ENCODE data around the gene KCNMB1. TPM values are rescaled to one million over a fixed set of nuclear protein-coding genes. Genes with fewer than 3 reads are reported as not detected.

KCNMB1 gene
- polyA plus RNA-seq, 1 donor from 2014 or later: not detected

- Histone ChIP-seq H3K27me3 (ENCODE audit: insufficient read depth, low read depth, low read length) (no peaks in the 10 kb centered on the region), H3K9ac (ENCODE audit: low read length) (no peak overlapping the region), H3K27ac (ENCODE audit: low read length) (no peak overlapping the region), H3K79me2 (replicated peaks; ENCODE audit: insufficient read depth, low read length) (no peaks in the 10 kb centered on the region), H4K20me1 (ENCODE audit: insufficient read depth) (no peaks in the 10 kb centered on the region), H3K9me2 (ENCODE audit: insufficient read depth, low read length) (no peaks in the 10 kb centered on the region), H3K9me3 (ENCODE audit: low read length) (no peaks in the 10 kb centered on the region), H2AFZ (ENCODE audit: low read depth, low read length) (no peak overlapping the region), H3K4me2 (ENCODE audit: low read length) (no peak overlapping the region), H3K4me3 (ENCODE audit: low read length) (no peak overlapping the region), H3F3A (ENCODE audit: insufficient read depth, low read length, poor library complexity, severe bottlenecking) (no peaks in the 10 kb centered on the region), H3K36me3 (ENCODE audit: insufficient read depth, low read length) (no peaks in the 10 kb centered on the region)
- TF ChIP-seq MXI1 (conservative IDR thresholded peaks at IDR 0.05; ENCODE audit: poor library complexity, severe bottlenecking) (no peak), REST (IDR thresholded peaks at IDR 0.05; ENCODE audit: borderline replicate concordance) (no peak), EP300 (conservative IDR thresholded peaks at IDR 0.05; ENCODE audit: poor library complexity, severe bottlenecking) (no peak), POLR2AphosphoS5 (IDR thresholded peaks at IDR 0.05) (no peak), TAF1 (IDR thresholded peaks at IDR 0.05; ENCODE audit: low read depth) (no peak), SMC3 (conservative IDR thresholded peaks at IDR 0.05; ENCODE audit: poor library complexity) (no peak), RAD21 (conservative IDR thresholded peaks at IDR 0.05) (no peak), EZH2 (IDR thresholded peaks at IDR 0.05; ENCODE audit: borderline replicate concordance, insufficient read depth, low read length, poor library complexity, severe bottlenecking) (no peak), CTCF (IDR thresholded peaks at IDR 0.05; ENCODE audit: poor library complexity, severe bottlenecking) (no peak)
These were observed 52.0 kb downstream of the KCNMB1 start for GRCh38 chr5:170337045-170337733.

DNA sequence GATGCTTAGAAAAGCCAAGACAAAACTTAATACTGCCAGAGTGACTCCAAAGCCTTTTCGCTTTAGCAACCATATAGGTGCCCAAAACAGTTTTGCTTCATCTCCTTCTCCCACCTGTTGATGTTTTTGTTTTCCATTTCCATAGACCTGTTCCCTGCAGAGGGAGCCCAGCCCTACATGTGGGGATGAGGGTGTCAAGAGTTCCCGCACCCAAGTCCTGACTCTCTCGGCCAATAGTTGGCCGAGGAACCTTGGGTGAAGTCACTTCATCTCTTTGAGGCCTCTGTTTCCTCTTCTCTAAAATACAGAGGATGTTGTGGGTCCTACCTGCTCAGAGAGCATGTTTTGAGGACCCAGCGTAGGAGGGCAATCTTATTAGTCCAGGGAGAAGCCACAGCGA lies 53.1 kb downstream of the KCNMB1 start:
- Histone ChIP-seq H3K4me2 (ENCODE audit: low read length) (no peak overlapping the region), H3K27me3 (ENCODE audit: insufficient read depth, low read depth, low read length) (no peaks in the 10 kb centered on the region), H3K4me3 (ENCODE audit: low read length) (no peak overlapping the region), H3F3A (ENCODE audit: insufficient read depth, low read length, poor library complexity, severe bottlenecking) (no peaks in the 10 kb centered on the region), H3K9ac (ENCODE audit: low read length) (no peak overlapping the region), H3K36me3 (ENCODE audit: insufficient read depth, low read length) (no peaks in the 10 kb centered on the region), H2AFZ (ENCODE audit: low read depth, low read length) (no peak overlapping the region), H3K9me2 (ENCODE audit: insufficient read depth, low read length) (no peaks in the 10 kb centered on the region), H4K20me1 (ENCODE audit: insufficient read depth) (no peaks in the 10 kb centered on the region), H3K27ac (ENCODE audit: low read length) (no peak overlapping the region), H3K79me2 (replicated peaks; ENCODE audit: insufficient read depth, low read length) (no peaks in the 10 kb centered on the region), H3K9me3 (ENCODE audit: low read length) (no peaks in the 10 kb centered on the region)
- TF ChIP-seq TAF1 (IDR thresholded peaks at IDR 0.05; ENCODE audit: low read depth): no peak
